Spleen (tissue), 7 donors: ENCODE results near the gene TFRC.

Experiments used
- POLR2A ChIP-seq, 3 donors: fragments of 450-650 bp; IDR thresholded peaks; one replicate each; pipeline ENCODE4 v1.5.1; 2017; ENCODE audit warnings: antibody characterized with exemption in 3 of 3, mild to moderate bottlenecking in 1 of 3
- POLR2AphosphoS5 ChIP-seq, 3 donors: sonication (generic); formaldehyde crosslinking; IDR thresholded peaks; one replicate each; pipeline ENCODE4 v1.5.1; 2017; ENCODE audit warnings: antibody characterized with exemption in 3 of 3
- TF ChIP-seq, protein P1 (sequence below), 11 experiments: fragments of 200-600 bp in 7 of 11; fragments of 450-650 bp in 4 of 11; sonication (generic) in 4 of 11; IDR thresholded peaks in 8 of 11; conservative IDR thresholded peaks in 3 of 11; 1 replicate in 7 of 11; 2 replicates in 4 of 11; pipeline versions ENCODE4 v1.4.0 to v1.8.0; 2016 to 2021; ENCODE audit warnings: antibody characterized with exemption in 11 of 11, inconsistent platforms in 4 of 11, mild to moderate bottlenecking in 1 of 11
- donor health status: DM: no; HTN: no; CAD: no; lungs with moderate emphysema.
- donor health status: DM: no; HTN: no; CAD: no.
- donor health status: DM: no; HTN: no; CAD: no.

DNA sequence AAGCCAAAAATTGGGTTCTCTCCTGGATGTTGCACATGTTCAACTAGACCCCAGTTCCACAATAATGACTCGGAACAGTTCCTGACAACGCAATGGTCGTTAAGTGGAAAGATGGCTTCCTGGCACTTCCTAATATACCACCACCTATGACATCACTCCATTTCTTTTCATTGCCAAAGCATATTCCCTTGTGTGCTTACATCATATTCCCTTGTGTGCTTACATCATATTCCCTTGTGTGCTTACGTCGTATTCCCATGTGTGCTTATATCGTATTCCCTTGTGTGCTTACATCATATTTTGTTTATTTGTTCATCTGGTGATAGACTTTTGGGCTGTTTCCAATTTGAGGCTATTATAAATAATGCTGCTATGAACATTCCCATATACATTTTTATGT, 39.2 kb downstream of the TFRC start:
- TF ChIP-seq, protein P1, sequence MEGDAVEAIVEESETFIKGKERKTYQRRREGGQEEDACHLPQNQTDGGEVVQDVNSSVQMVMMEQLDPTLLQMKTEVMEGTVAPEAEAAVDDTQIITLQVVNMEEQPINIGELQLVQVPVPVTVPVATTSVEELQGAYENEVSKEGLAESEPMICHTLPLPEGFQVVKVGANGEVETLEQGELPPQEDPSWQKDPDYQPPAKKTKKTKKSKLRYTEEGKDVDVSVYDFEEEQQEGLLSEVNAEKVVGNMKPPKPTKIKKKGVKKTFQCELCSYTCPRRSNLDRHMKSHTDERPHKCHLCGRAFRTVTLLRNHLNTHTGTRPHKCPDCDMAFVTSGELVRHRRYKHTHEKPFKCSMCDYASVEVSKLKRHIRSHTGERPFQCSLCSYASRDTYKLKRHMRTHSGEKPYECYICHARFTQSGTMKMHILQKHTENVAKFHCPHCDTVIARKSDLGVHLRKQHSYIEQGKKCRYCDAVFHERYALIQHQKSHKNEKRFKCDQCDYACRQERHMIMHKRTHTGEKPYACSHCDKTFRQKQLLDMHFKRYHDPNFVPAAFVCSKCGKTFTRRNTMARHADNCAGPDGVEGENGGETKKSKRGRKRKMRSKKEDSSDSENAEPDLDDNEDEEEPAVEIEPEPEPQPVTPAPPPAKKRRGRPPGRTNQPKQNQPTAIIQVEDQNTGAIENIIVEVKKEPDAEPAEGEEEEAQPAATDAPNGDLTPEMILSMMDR (IDR thresholded peaks at IDR 0.05 in 8 of 11, conservative IDR thresholded peaks at IDR 0.05 in 3 of 11) = no peak
- no peak for TF ChIP-seq POLR2A (IDR thresholded peaks at IDR 0.05)
- no peak for TF ChIP-seq POLR2AphosphoS5 (IDR thresholded peaks at IDR 0.05)
